ENCODE data around the gene SLC35G1. TPM values are rescaled to one million over a fixed set of nuclear protein-coding genes. Genes with fewer than 3 reads are reported as not detected.

The SLC35G1 gene
- total RNA-seq, 2 donors from 2014 or later = 2.0 to 3.8 TPM

GRCh38 chr10:93951905-93952304, 58.1 kb downstream of the SLC35G1 start:
- Mint-ChIP-seq H3K27ac (no peak overlapping the region), H3K9me3 (no peaks in the 10 kb centered on the region), H3K27me3 (peaks cover 3 to 8% of the 10 kb centered on the region in 2 donors), H3K4me1 (ENCODE audit: low read depth in 2 of 2) (no peaks in the 10 kb centered on the region), H3K36me3 (no peaks in the 10 kb centered on the region), H3K4me3 (no peak overlapping the region)
- ATAC-seq (no peak), DNase-seq (ENCODE audit: low spot score) (no peak)

Other genes starting within 250 kb of the SLC35G1 start
- gene FRA10AC1, start 191.4 kb upstream of the SLC35G1 start, total RNA-seq = 10 to 100 TPM; 11.9 to 17.8 TPM
- not detected for gene LGI1, start 136.0 kb upstream of the SLC35G1 start, total RNA-seq
- gene PLCE1, start 100.0 kb downstream of the SLC35G1 start, total RNA-seq = under 1 TPM in 1 of 2 donors, not detected in 1; 0.06 TPM